ENCODE data around the gene XKR7. TPM values are rescaled to one million over a fixed set of nuclear protein-coding genes. Genes with fewer than 3 reads are reported as not detected.
"Not testable (repeated sequence)": the region's sequence is repeated elsewhere in the genome, so short reads cannot be mapped to it uniquely, and the experiment has no call there.

XKR7 gene
- total RNA-seq, 1 donor from 2014 or later: 0.48 TPM

DNA sequence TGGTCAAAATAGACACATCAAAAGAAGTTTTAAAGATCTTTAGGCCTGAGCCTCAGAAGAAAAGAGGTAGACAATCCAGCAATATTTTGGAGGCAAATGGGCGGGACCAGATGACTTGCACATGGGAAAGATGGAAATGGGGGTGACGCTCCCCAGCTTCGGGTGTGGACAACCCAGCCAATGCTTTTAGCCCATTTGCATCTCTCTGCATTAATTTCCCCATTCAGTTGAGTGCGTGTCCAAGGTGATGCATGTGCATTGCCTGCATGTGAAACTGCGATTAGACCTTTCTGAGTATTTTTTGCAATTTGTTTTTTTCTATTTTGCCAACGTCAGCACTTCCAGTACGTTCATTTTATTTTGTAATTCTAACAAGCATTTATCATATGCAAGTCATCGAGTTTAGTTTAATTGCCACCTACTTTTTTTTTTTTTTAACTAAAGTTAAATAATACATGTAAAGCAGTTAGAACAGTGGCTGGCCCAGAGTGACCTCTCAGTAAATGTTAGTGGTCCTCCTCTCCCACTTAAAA lies 40.3 kb upstream of the XKR7 start:
- peaks cover 3% of the 10 kb centered on the region for H3K9me3 Mint-ChIP-seq (ENCODE audit: unreplicated experiment)
- Histone ChIP-seq H3K36me3 (ENCODE audit: insufficient read depth, low read length) (no peaks in the 10 kb centered on the region), H3K9ac (ENCODE audit: low read length) (no peak overlapping the region), H3K4me2 (ENCODE audit: low read length) (no peak overlapping the region), H4K20me1 (ENCODE audit: insufficient read depth, low read length) (no peaks in the 10 kb centered on the region), H3K4me1 (ENCODE audit: insufficient read depth, low read length) (no peaks in the 10 kb centered on the region), H3K27ac (ENCODE audit: low read depth, low read length) (no peak overlapping the region), H3K79me2 (ENCODE audit: insufficient read depth, low read length) (no peaks in the 10 kb centered on the region), H3K4me3 (ENCODE audit: insufficient read depth, low read depth, low read length) (no peak overlapping the region), H3K27me3 (ENCODE audit: insufficient read depth, low read length) (peaks cover 4% of the 10 kb centered on the region), H2AFZ (ENCODE audit: low read depth, low read length) (no peak overlapping the region), H3K9me3 (ENCODE audit: insufficient read depth, low read depth, low read length) (no peaks in the 10 kb centered on the region)
- no peaks in the 10 kb centered on the region for H3K4me1 Mint-ChIP-seq (ENCODE audit: low read depth, unreplicated experiment)
- TF ChIP-seq EZH2 (IDR thresholded peaks at IDR 0.05; ENCODE audit: insufficient read depth, low read length) (no peak), CTCF (IDR thresholded peaks at IDR 0.05; ENCODE audit: insufficient read depth, low read depth, low read length) (no peak)
- no peak for FAIRE-seq
- no peak overlapping the region for H3K27ac Mint-ChIP-seq (ENCODE audit: unreplicated experiment)
- no peaks in the 10 kb centered on the region for H3K36me3 Mint-ChIP-seq (ENCODE audit: low read depth, unreplicated experiment)
- H3K27me3 Mint-ChIP-seq (ENCODE audit: low read depth, unreplicated experiment): peaks cover 21% of the 10 kb centered on the region
- no peak for DNase-seq (ENCODE audit: low read depth)
- H3K4me3 Mint-ChIP-seq (ENCODE audit: unreplicated experiment): no peak overlapping the region

- not testable (repeated sequence) for H3K4me3 Mint-ChIP-seq (ENCODE audit: unreplicated experiment); H2AFZ ChIP-seq (ENCODE audit: low read depth, low read length); H3K36me3 Mint-ChIP-seq (ENCODE audit: low read depth, unreplicated experiment)
Measured at GRCh38 chr20:31929631-31930030, 38.3 kb upstream of the XKR7 start.

DNA sequence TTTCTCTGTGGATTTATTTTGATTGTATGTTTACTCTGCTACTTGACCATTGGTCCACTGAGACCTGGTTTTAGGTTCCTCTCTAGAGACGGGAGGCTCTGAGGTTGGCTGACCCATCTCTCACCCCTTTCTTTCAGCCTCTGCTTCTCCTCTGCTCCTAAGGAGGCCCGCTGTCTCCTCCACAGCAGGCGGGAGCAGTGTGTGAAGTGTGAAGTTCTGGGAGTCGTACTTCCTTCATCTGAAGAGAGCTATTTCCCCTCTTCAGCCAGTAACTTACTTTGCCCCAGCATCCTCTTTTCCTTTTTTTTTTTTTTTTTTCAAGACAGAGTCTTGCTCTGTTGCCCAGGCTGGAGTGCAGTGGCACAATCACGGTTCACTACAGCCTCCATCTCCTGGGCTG lies 37.2 kb upstream of the XKR7 start:
- H4K20me1 ChIP-seq (ENCODE audit: insufficient read depth, low read length): no peaks in the 10 kb centered on the region
- H3K27me3 Mint-ChIP-seq (ENCODE audit: low read depth, unreplicated experiment): peaks cover 8% of the 10 kb centered on the region
- FAIRE-seq (no peak), DNase-seq (ENCODE audit: low read depth) (no peak)
- no peak overlapping the region for H3K4me3 Mint-ChIP-seq (ENCODE audit: unreplicated experiment)
- no peaks in the 10 kb centered on the region for H3K36me3 ChIP-seq (ENCODE audit: insufficient read depth, low read length)
- TF ChIP-seq CTCF (IDR thresholded peaks at IDR 0.05; ENCODE audit: insufficient read depth, low read depth, low read length) (no peak), EZH2 (IDR thresholded peaks at IDR 0.05; ENCODE audit: insufficient read depth, low read length) (no peak)
- no peaks in the 10 kb centered on the region for H3K36me3 Mint-ChIP-seq (ENCODE audit: low read depth, unreplicated experiment)
- peaks cover 4% of the 10 kb centered on the region for H3K27me3 ChIP-seq (ENCODE audit: insufficient read depth, low read length)
- no peaks in the 10 kb centered on the region for H3K9me3 Mint-ChIP-seq (ENCODE audit: unreplicated experiment)
- no peaks in the 10 kb centered on the region for H3K4me1 ChIP-seq (ENCODE audit: insufficient read depth, low read length)
- H3K27ac Mint-ChIP-seq (ENCODE audit: unreplicated experiment): no peak overlapping the region
- no peak overlapping the region for H2AFZ ChIP-seq (ENCODE audit: low read depth, low read length)
- no peak overlapping the region for H3K9ac ChIP-seq (ENCODE audit: low read length)
- H3K79me2 ChIP-seq (ENCODE audit: insufficient read depth, low read length): no peaks in the 10 kb centered on the region
- no peaks in the 10 kb centered on the region for H3K9me3 ChIP-seq (ENCODE audit: insufficient read depth, low read depth, low read length)
- H3K4me2 ChIP-seq (ENCODE audit: low read length): no peak overlapping the region
- H3K27ac ChIP-seq (ENCODE audit: low read depth, low read length): no peak overlapping the region
- no peaks in the 10 kb centered on the region for H3K4me1 Mint-ChIP-seq (ENCODE audit: low read depth, unreplicated experiment)
- no peak overlapping the region for H3K4me3 ChIP-seq (ENCODE audit: insufficient read depth, low read depth, low read length)

More at GRCh38 chr20:31929631-31930030, 38.3 kb upstream of the XKR7 start:
- not testable (repeated sequence) for H4K20me1 ChIP-seq (ENCODE audit: insufficient read depth, low read length); H3K9me3 Mint-ChIP-seq (ENCODE audit: unreplicated experiment); H3K27me3 ChIP-seq (ENCODE audit: insufficient read depth, low read length); DNase-seq (ENCODE audit: low read depth); H3K4me3 ChIP-seq (ENCODE audit: insufficient read depth, low read depth, low read length); H3K4me2 ChIP-seq (ENCODE audit: low read length); H3K4me1 ChIP-seq (ENCODE audit: insufficient read depth, low read length); H3K27ac ChIP-seq (ENCODE audit: low read depth, low read length); H3K36me3 ChIP-seq (ENCODE audit: insufficient read depth, low read length); FAIRE-seq; H3K27ac Mint-ChIP-seq (ENCODE audit: unreplicated experiment); H3K4me1 Mint-ChIP-seq (ENCODE audit: low read depth, unreplicated experiment); H3K9ac ChIP-seq (ENCODE audit: low read length); H3K9me3 ChIP-seq (ENCODE audit: insufficient read depth, low read depth, low read length); H3K79me2 ChIP-seq (ENCODE audit: insufficient read depth, low read length)
- peaks cover 11% of the 10 kb centered on the region for H3K27me3 Mint-ChIP-seq (ENCODE audit: low read depth, unreplicated experiment)
